ENCODE data around the gene OBSCN.

The OBSCN gene

GRCh38 chr1:228358764-228359612, 151.1 kb downstream of the OBSCN start:
- Histone ChIP-seq H3K4me1 (no peaks in the 10 kb centered on the region), H3K4me3 (ENCODE audit: low read depth, low read length) (no peak overlapping the region), H3K9me3 (no peaks in the 10 kb centered on the region), H3K36me3 (no peaks in the 10 kb centered on the region), H3K27me3 (no peaks in the 10 kb centered on the region)
- TF ChIP-seq CTCF (IDR thresholded peaks at IDR 0.05; ENCODE audit: low read depth, low read length), result no peak
- no peak for DNase-seq

GRCh38 chr1:228359613-228360532, 152.0 kb downstream of the OBSCN start:
- no peak for TF ChIP-seq CTCF (IDR thresholded peaks at IDR 0.05; ENCODE audit: low read depth, low read length)
- Histone ChIP-seq H3K4me3 (ENCODE audit: low read depth, low read length) (no peak overlapping the region), H3K27me3 (no peaks in the 10 kb centered on the region), H3K36me3 (no peaks in the 10 kb centered on the region), H3K4me1 (no peaks in the 10 kb centered on the region), H3K9me3 (no peaks in the 10 kb centered on the region)
- no peak for DNase-seq

GRCh38 chr1:228360533-228361313, 152.9 kb downstream of the OBSCN start:
- no peak for DNase-seq
- Histone ChIP-seq H3K4me3 (ENCODE audit: low read depth, low read length) (no peak overlapping the region), H3K36me3 (no peaks in the 10 kb centered on the region), H3K27me3 (no peaks in the 10 kb centered on the region), H3K9me3 (no peaks in the 10 kb centered on the region), H3K4me1 (no peaks in the 10 kb centered on the region)
- no peak for TF ChIP-seq CTCF (IDR thresholded peaks at IDR 0.05; ENCODE audit: low read depth, low read length)

- Histone ChIP-seq H3K36me3 (no peaks in the 10 kb centered on the region), H3K4me1 (no peaks in the 10 kb centered on the region), H3K4me3 (ENCODE audit: low read depth, low read length) (no peak overlapping the region), H3K9me3 (no peaks in the 10 kb centered on the region), H3K27me3 (no peaks in the 10 kb centered on the region)
- TF ChIP-seq CTCF (IDR thresholded peaks at IDR 0.05; ENCODE audit: low read depth, low read length), result no peak
- peak; percentile 8 for DNase-seq
These were observed 153.7 kb downstream of the OBSCN start for GRCh38 chr1:228361314-228362140.

GRCh38 chr1:228362141-228362883, 154.5 kb downstream of the OBSCN start:
- no peaks in the 10 kb centered on the region for H3K4me1 ChIP-seq
- no peaks in the 10 kb centered on the region for H3K36me3 ChIP-seq
- H3K27me3 ChIP-seq, result no peaks in the 10 kb centered on the region
- H3K4me3 ChIP-seq (ENCODE audit: low read depth, low read length), result no peak overlapping the region
- peak; percentile 3 for DNase-seq
- TF ChIP-seq CTCF (IDR thresholded peaks at IDR 0.05; ENCODE audit: low read depth, low read length), result no peak
- no peaks in the 10 kb centered on the region for H3K9me3 ChIP-seq
